ENCODE data around the gene DAPK3.

DNA sequence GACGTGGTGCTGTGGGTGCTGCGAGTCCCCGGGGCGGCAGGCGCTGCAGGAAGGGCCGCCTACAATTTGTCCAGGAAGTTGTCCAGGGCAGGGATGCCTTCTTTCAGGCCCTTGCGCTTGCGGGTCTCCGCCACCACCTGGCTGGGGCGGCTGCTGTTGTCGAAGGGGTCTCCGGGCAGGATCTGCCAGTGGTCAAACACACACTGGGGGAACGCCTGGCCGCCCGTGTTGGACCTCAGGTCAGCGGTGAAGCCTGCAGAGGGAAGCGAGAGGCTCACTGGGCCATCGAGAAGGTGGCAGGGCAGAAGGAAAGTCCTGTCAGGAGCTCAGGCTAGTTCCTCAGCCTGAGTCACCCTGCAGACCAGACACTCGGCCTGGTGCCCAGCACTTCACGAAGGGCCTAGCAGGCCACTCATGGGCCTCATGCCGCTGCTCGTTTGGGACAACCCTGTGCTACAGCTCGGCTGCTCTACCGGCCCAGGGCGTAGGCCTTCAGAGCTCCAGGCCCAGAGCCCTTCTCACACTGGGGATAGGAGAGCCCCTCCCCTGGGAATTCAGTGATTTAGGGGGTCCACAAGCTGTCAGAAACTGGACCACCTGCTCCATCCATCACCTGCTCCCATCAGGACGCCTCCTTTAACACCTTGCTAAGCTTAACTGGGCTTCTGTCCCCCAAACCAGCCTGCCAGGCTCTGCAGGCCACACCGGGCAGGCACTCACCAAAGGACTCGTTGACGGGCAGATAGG lies 5.8 kb upstream of the DAPK3 start:
- TF ChIP-seq, protein P1, sequence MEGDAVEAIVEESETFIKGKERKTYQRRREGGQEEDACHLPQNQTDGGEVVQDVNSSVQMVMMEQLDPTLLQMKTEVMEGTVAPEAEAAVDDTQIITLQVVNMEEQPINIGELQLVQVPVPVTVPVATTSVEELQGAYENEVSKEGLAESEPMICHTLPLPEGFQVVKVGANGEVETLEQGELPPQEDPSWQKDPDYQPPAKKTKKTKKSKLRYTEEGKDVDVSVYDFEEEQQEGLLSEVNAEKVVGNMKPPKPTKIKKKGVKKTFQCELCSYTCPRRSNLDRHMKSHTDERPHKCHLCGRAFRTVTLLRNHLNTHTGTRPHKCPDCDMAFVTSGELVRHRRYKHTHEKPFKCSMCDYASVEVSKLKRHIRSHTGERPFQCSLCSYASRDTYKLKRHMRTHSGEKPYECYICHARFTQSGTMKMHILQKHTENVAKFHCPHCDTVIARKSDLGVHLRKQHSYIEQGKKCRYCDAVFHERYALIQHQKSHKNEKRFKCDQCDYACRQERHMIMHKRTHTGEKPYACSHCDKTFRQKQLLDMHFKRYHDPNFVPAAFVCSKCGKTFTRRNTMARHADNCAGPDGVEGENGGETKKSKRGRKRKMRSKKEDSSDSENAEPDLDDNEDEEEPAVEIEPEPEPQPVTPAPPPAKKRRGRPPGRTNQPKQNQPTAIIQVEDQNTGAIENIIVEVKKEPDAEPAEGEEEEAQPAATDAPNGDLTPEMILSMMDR (IDR thresholded peaks at IDR 0.05), result no peak
- TF ChIP-seq ZFX (IDR thresholded peaks at IDR 0.05; ENCODE audit: borderline replicate concordance), result no peak
